ENCODE data around the gene HS3ST4. TPM values are rescaled to one million over a fixed set of nuclear protein-coding genes. Genes with fewer than 3 reads are reported as not detected.

HS3ST4 gene
- total RNA-seq, 1 donor from 2014 or later: not detected

DNA sequence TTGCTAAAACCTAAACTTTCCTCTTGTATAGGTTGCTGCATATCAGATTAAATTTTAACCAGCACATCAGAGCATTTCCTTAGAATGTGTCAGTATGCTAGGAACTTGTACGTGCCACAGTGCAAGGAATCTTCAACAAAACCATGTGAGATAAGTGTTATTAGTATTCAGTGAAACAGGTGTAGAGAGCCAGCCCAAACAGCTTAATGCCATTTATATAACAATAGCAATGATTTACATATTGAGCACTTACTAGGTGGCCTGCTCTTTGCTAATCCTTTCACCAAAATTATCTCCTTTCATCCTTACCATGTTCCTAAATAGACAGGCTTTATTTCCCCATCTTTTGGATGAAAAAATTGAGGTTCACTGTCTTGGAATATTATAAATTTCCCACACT lies 485.7 kb downstream of the HS3ST4 start:
- FAIRE-seq (no peak), DNase-seq (ENCODE audit: low read depth) (no peak)
- Histone ChIP-seq H3K27me3 (ENCODE audit: control insufficient read depth, insufficient read depth, low read length) (no peaks in the 10 kb centered on the region), H3K36me3 (ENCODE audit: control insufficient read depth, insufficient read depth, low read length) (no peaks in the 10 kb centered on the region), H3K4me3 (ENCODE audit: low read depth, low read length) (no peak overlapping the region)
- TF ChIP-seq, protein P1, sequence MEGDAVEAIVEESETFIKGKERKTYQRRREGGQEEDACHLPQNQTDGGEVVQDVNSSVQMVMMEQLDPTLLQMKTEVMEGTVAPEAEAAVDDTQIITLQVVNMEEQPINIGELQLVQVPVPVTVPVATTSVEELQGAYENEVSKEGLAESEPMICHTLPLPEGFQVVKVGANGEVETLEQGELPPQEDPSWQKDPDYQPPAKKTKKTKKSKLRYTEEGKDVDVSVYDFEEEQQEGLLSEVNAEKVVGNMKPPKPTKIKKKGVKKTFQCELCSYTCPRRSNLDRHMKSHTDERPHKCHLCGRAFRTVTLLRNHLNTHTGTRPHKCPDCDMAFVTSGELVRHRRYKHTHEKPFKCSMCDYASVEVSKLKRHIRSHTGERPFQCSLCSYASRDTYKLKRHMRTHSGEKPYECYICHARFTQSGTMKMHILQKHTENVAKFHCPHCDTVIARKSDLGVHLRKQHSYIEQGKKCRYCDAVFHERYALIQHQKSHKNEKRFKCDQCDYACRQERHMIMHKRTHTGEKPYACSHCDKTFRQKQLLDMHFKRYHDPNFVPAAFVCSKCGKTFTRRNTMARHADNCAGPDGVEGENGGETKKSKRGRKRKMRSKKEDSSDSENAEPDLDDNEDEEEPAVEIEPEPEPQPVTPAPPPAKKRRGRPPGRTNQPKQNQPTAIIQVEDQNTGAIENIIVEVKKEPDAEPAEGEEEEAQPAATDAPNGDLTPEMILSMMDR (IDR thresholded peaks at IDR 0.05; ENCODE audit: insufficient read depth, low read length, severe bottlenecking): no peak

GRCh38 chr16:26178298-26178697 lies 486.5 kb downstream of the HS3ST4 start:
- Histone ChIP-seq H3K4me3 (ENCODE audit: low read depth, low read length) (no peak overlapping the region), H3K36me3 (ENCODE audit: control insufficient read depth, insufficient read depth, low read length) (no peaks in the 10 kb centered on the region), H3K27me3 (ENCODE audit: control insufficient read depth, insufficient read depth, low read length) (no peaks in the 10 kb centered on the region)
- DNase-seq (ENCODE audit: low read depth): no peak
- TF ChIP-seq, protein P1 (IDR thresholded peaks at IDR 0.05; ENCODE audit: insufficient read depth, low read length, severe bottlenecking): no peak
- no peak for FAIRE-seq

DNA sequence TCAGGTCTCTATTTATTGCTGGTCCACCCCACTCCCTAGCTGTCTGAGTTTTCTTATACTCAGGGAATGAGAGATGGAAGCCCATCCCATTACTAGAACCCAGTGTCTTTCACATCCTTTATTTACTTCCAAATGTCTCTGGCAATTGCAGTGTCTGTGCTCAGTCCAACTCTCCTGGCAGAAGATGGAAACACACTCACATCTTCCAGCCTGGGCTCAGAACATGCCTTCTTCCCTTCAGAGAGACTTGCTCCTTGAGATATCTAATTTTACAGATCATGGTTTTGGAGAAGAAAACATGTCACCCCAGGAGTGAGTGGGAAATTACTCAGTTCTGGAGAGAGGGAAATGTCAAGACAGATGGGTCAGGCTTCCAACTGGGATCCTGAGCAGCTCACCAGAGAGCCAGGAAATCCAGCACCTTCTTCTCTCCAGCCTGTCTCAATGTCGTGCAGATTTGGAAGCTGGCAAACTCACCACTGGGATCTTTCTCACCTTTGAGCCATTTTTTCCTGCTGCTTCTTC lies 494.4 kb downstream of the HS3ST4 start:
- no peak for DNase-seq (ENCODE audit: low read depth)
- Histone ChIP-seq H3K27me3 (ENCODE audit: control insufficient read depth, insufficient read depth, low read length) (no peaks in the 10 kb centered on the region), H3K4me3 (ENCODE audit: low read depth, low read length) (no peak overlapping the region), H3K36me3 (ENCODE audit: control insufficient read depth, insufficient read depth, low read length) (no peaks in the 10 kb centered on the region)
- no peak for FAIRE-seq
- TF ChIP-seq, protein P1 (IDR thresholded peaks at IDR 0.05; ENCODE audit: insufficient read depth, low read length, severe bottlenecking): no peak
